ENCODE measurements around the gene GOLPH3L. TPM values are rescaled to one million over a fixed set of nuclear protein-coding genes. Genes with fewer than 3 reads are reported as not detected.
"Not testable (repeated sequence)": the region's sequence is repeated elsewhere in the genome, so short reads cannot be mapped to it uniquely, and the experiment has no call there.

The GOLPH3L gene
- total RNA-seq, 1 donor from 2014 or later = 10.8 TPM

- Histone ChIP-seq H3K36me3 (ENCODE audit: control insufficient read depth, insufficient read depth, low read length) (peaks cover 4% of the 10 kb centered on the region), H3K27me3 (ENCODE audit: control insufficient read depth, insufficient read depth, low read length) (no peaks in the 10 kb centered on the region), H3K4me3 (ENCODE audit: low read depth, low read length) (no peak overlapping the region)
- DNase-seq (ENCODE audit: low read depth) = peak; percentile 97
- TF ChIP-seq CTCF (IDR thresholded peaks at IDR 0.05; ENCODE audit: insufficient read depth, low read length, severe bottlenecking) = no peak
- no peak for FAIRE-seq
These were observed 83.7 kb downstream of the GOLPH3L start for GRCh38 chr1:150613061-150613920.

- Histone ChIP-seq H3K4me3 (ENCODE audit: low read depth, low read length) (no peak overlapping the region), H3K36me3 (ENCODE audit: control insufficient read depth, insufficient read depth, low read length) (peaks cover 4% of the 10 kb centered on the region), H3K27me3 (ENCODE audit: control insufficient read depth, insufficient read depth, low read length) (no peaks in the 10 kb centered on the region)
- FAIRE-seq = no peak
- DNase-seq (ENCODE audit: low read depth) = no peak
- no peak for TF ChIP-seq CTCF (IDR thresholded peaks at IDR 0.05; ENCODE audit: insufficient read depth, low read length, severe bottlenecking)
These were observed 85.0 kb downstream of the GOLPH3L start for GRCh38 chr1:150612014-150612345.

- no peak for DNase-seq (ENCODE audit: low read depth)
- H3K36me3 ChIP-seq (ENCODE audit: control insufficient read depth, insufficient read depth, low read length) = peaks cover 4% of the 10 kb centered on the region
- no peaks in the 10 kb centered on the region for H3K27me3 ChIP-seq (ENCODE audit: control insufficient read depth, insufficient read depth, low read length)
- no peak overlapping the region for H3K4me3 ChIP-seq (ENCODE audit: low read depth, low read length)
- TF ChIP-seq CTCF (IDR thresholded peaks at IDR 0.05; ENCODE audit: insufficient read depth, low read length, severe bottlenecking) = no peak
- no peak for FAIRE-seq
These were observed 86.4 kb downstream of the GOLPH3L start for GRCh38 chr1:150610576-150610975.

- no peak for DNase-seq (ENCODE audit: low read depth)
- peaks cover 1% of the 10 kb centered on the region for H3K36me3 ChIP-seq (ENCODE audit: control insufficient read depth, insufficient read depth, low read length)
- no peaks in the 10 kb centered on the region for H3K27me3 ChIP-seq (ENCODE audit: control insufficient read depth, insufficient read depth, low read length)
- H3K4me3 ChIP-seq (ENCODE audit: low read depth, low read length) = no peak overlapping the region
- no peak for TF ChIP-seq CTCF (IDR thresholded peaks at IDR 0.05; ENCODE audit: insufficient read depth, low read length, severe bottlenecking)
- no peak for FAIRE-seq
These were observed 87.2 kb downstream of the GOLPH3L start for GRCh38 chr1:150609732-150610131.

GRCh38 chr1:150606463-150607142, 90.4 kb downstream of the GOLPH3L start:
- FAIRE-seq (no peak), DNase-seq (ENCODE audit: low read depth) (no peak)
- TF ChIP-seq CTCF (IDR thresholded peaks at IDR 0.05; ENCODE audit: insufficient read depth, low read length, severe bottlenecking) = no peak
- Histone ChIP-seq H3K27me3 (ENCODE audit: control insufficient read depth, insufficient read depth, low read length) (no peaks in the 10 kb centered on the region), H3K4me3 (ENCODE audit: low read depth, low read length) (no peak overlapping the region), H3K36me3 (ENCODE audit: control insufficient read depth, insufficient read depth, low read length) (peaks cover 1% of the 10 kb centered on the region)

GRCh38 chr1:150605451-150605731, 91.6 kb downstream of the GOLPH3L start:
- H3K4me3 ChIP-seq (ENCODE audit: low read depth, low read length); H3K36me3 ChIP-seq (ENCODE audit: control insufficient read depth, insufficient read depth, low read length); H3K27me3 ChIP-seq (ENCODE audit: control insufficient read depth, insufficient read depth, low read length); DNase-seq (ENCODE audit: low read depth); FAIRE-seq: not testable (repeated sequence)

All from bronchial epithelial cell (primary cell).